GM18858 (cell line): ENCODE results near the gene PAX5.
"Not testable (repeated sequence)": the region's sequence is repeated elsewhere in the genome, so short reads cannot be mapped to it uniquely, and the experiment has no call there.

Source experiments
- ATAC-seq: cut with Tn5 transposase; IDR thresholded peaks from one replicate; pipeline ENCODE4 v1.9.1; 2021; ENCODE audit not compliant: unreplicated experiment

The PAX5 gene

GRCh38 chr9:37033682-37034304, at the start of gene PAX5:
Gene PAX5 (minus strand): TSS chr9:37034268. CDS start chr9:37034031, 237 bp downstream.
- no peak for ATAC-seq

- no peak for ATAC-seq
Observed at GRCh38 chr9:37083654-37084053, 49.6 kb upstream of the PAX5 start.

- no peak for ATAC-seq
Observed at GRCh38 chr9:37082214-37082765, 48.2 kb upstream of the PAX5 start.

- not testable (repeated sequence) for ATAC-seq
Observed at GRCh38 chr9:37081507-37081906, 47.4 kb upstream of the PAX5 start.

GRCh38 chr9:37080165-37080628, 46.1 kb upstream of the PAX5 start:
- ATAC-seq: not testable (repeated sequence)

- ATAC-seq: peak; percentile 75
Observed at GRCh38 chr9:37079370-37080164, 45.5 kb upstream of the PAX5 start.

- not testable (repeated sequence) for ATAC-seq
Observed at GRCh38 chr9:37074790-37075189, 40.7 kb upstream of the PAX5 start.

GRCh38 chr9:37066139-37066725, 32.2 kb upstream of the PAX5 start:
- ATAC-seq: peak; percentile 69

GRCh38 chr9:37062336-37062735, 28.3 kb upstream of the PAX5 start:
- ATAC-seq: no peak

GRCh38 chr9:37061768-37062167, 27.7 kb upstream of the PAX5 start:
- no peak for ATAC-seq

- no peak for ATAC-seq
Observed at GRCh38 chr9:37060833-37061232, 26.8 kb upstream of the PAX5 start.

- ATAC-seq: no peak
Observed at GRCh38 chr9:37056046-37056920, 22.2 kb upstream of the PAX5 start.

- not testable (repeated sequence) for ATAC-seq
Observed at GRCh38 chr9:37054363-37054720, 20.3 kb upstream of the PAX5 start.

GRCh38 chr9:37053684-37054362, 19.8 kb upstream of the PAX5 start:
- no peak for ATAC-seq

GRCh38 chr9:37046683-37047082, 12.6 kb upstream of the PAX5 start:
- no peak for ATAC-seq

- no peak for ATAC-seq
Observed at GRCh38 chr9:37042421-37042820, 8.4 kb upstream of the PAX5 start.

GRCh38 chr9:37040508-37041127, 6.5 kb upstream of the PAX5 start:
- ATAC-seq: no peak

GRCh38 chr9:37038943-37039464, 4.9 kb upstream of the PAX5 start:
- no peak for ATAC-seq

- no peak for ATAC-seq
Observed at GRCh38 chr9:37038302-37038942, 4.4 kb upstream of the PAX5 start.
